Mucosa of stomach (tissue), 1 donor: ENCODE measurements around the gene NANOS3.
A peak's percentile ranks its signal among the peaks of the same experiment; 100 is the strongest.
"Not testable (repeated sequence)": the region's sequence is repeated elsewhere in the genome, so short reads cannot be mapped to it uniquely, and the experiment has no call there.

Source experiments
- H3K27me3 ChIP-seq: one replicate; pipeline ENCODE4 v1.7.0; 2013; ENCODE audit warnings: mild to moderate bottlenecking, low read length; ENCODE audit not compliant: control insufficient read depth, insufficient read depth
- H3K36me3 ChIP-seq: one replicate; pipeline ENCODE4 v1.7.0; 2013; ENCODE audit warnings: low read length; ENCODE audit not compliant: control insufficient read depth, insufficient read depth
- H3K4me1 ChIP-seq: one replicate; pipeline ENCODE4 v1.7.0; 2013; ENCODE audit warnings: mild to moderate bottlenecking, low read length; ENCODE audit not compliant: control insufficient read depth, insufficient read depth
- H3K4me3 ChIP-seq: one replicate; pipeline ENCODE4 v1.7.0; 2013; ENCODE audit warnings: low read length
- H3K9ac ChIP-seq: one replicate; pipeline ENCODE4 v1.7.0; 2013; ENCODE audit warnings: mild to moderate bottlenecking, low read length, moderate library complexity
- H3K9me3 ChIP-seq: one replicate; pipeline ENCODE4 v1.7.0; 2013; ENCODE audit warnings: mild to moderate bottlenecking, low read length, moderate library complexity; ENCODE audit not compliant: control insufficient read depth
- donor health status: Pancreatic carcinoma.

The NANOS3 gene

DNA sequence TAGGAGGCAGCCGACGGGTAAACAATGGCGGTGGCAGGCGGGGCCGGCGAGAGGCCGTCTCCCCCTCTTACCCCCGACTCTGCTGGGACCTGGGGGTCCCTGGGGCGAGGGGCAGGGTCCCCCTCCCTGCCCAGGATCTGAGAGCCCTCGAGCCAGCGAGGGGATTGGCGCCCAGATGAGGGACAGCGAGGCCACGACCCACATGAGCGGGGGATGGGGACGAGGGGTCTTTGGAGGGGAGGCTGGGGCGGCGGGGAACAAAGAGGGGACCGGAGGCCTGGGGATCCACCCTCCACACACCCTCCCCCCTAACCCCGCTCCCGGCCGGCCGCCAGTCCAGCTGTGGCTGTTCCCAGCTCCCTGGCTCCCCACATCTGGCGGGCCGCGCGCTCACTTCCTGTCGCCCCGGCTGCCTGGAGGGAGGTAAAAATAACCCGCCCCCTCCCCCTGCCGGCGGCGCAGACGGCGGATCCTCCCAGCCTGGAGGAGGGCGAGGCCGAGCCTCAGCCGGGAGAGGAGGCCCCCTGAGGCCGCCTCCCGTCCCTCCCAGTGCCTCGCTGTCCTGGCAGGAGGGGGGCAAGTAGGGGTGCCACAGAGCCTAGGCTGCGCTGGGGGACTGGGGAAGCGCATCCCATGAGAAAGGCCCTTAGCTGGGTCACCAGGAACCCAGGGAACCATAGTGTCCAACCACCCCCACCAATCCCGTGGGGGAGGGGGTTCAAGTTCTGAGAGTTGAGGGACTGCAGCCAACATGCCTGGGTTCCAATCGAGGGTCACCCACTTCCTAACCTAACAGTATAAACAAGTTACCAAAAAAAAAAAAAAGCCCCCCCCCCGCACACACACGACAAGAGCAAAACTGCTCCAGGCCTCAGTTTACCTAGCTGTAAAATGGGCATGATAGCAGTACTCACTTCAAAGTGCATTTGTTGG is 29.3 kb upstream of the NANOS3 start:
- Histone ChIP-seq H3K27me3 (no peaks in the 10 kb centered on the region), H3K9ac (peak overlapping the region; percentile 98), H3K4me1 (peaks cover 82% of the 10 kb centered on the region), H3K9me3 (no peaks in the 10 kb centered on the region), H3K4me3 (peak overlapping the region; percentile 40), H3K36me3 (no peaks in the 10 kb centered on the region)

DNA sequence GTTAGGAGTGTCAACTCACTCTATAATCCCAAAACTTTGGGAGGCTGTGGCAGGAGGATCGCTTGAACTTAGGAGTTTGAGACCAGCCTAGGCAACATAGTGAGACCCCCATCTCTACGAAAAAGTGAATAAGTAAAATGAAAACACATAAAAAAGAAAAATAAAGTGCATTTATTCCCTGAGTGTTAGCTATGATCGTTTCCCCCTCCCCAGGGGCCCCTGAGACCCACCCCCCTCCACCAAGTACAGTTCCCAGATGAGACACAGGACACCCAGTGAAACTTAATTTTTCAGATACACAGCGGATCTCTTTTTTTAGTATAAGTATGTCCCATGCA is 28.6 kb upstream of the NANOS3 start:
- no peaks in the 10 kb centered on the region for H3K36me3 ChIP-seq
- H3K27me3 ChIP-seq: no peaks in the 10 kb centered on the region
- no peaks in the 10 kb centered on the region for H3K9me3 ChIP-seq
- H3K9ac ChIP-seq: peak overlapping the region; percentile 98
- peaks cover 78% of the 10 kb centered on the region for H3K4me1 ChIP-seq
- H3K4me3 ChIP-seq: no peak overlapping the region

DNA sequence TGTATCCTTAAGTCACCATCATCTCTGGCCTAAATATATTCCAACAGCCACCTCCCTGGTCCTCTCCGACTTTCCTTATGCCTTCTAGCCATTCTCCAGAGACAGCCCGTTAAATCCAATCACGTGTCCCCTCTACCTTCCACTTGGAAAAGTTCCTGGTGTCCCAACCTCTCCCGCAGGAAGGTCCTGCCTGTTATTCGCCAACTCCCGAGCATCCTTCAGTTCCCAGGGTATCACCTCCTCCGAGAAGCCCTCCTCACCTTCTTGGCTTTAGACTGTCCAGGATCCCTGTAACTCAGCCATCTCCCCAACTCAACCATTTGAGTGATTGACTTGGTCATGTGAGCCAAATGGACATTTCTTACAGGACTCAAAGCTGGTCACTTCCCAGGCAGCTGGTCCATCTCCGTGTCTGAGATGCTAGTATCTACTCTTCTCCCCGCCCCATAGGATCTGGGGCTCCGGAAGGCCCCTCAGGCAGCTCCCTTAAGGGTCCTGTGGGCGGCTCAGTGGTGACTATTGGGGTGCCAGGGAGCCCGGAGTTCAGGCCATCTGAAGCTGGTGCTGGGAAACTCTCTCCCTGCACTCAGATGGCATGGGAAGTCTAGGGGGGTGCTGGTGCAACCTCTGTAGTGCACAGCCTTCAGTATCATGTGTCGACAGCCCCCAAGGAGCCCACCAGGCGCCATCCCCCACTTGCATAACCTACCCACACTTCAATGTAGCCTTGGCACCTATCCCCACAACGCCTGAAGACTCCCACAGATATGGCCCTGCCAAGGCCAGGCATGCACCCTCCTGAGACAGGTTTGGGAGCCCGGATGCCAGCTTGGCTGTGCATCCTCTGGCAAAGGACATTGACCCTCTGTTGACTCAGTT is 27.9 kb upstream of the NANOS3 start:
- no peaks in the 10 kb centered on the region for H3K36me3 ChIP-seq
- H3K4me1 ChIP-seq: peaks cover 71% of the 10 kb centered on the region
- H3K4me3 ChIP-seq: no peak overlapping the region
- H3K9ac ChIP-seq: peak overlapping the region; percentile 20
- no peaks in the 10 kb centered on the region for H3K9me3 ChIP-seq
- no peaks in the 10 kb centered on the region for H3K27me3 ChIP-seq

DNA sequence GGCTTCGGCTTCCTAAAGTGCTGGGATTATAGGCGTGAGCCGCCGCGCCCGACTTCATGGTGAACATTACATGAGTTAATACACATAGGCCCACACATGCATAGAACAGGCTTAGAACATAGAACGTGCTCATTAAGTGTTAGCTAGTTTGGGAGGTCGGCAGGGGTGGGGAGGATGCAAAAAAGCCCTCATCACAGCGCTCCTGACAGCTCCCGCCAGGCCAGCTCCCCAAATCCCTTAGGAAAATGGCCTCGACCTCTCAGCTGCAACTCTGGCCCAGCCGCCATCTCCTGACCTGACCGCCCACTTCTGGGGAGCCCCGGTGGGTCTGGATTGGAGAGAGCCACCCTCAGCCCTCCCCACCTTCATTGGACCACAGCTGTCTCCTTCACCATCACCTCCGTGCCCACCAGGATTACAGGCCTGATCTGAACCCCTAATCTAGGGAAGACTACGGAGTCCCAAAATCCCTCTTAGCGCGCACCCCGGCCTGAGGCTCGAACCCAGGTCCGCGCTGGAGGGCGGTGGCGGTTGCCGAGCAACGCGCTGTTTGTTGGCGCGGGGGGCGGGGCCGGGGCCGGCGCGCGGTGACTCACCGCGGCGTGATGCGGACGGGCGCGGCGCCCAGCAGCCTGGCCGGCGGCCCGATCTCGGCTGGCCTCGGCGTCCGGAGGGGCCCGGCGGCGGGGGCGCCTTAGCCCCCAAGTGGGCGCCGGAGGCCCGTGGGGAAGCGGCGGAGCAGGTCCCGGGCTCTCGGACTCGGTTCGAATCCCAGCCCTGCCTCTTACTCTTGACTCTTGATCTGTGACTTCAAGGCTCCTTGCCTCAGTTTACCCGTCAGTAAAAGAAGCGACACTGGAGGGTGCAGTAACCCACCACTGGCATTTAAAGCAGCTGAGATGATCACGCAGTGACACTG is 26.7 kb upstream of the NANOS3 start:
- Histone ChIP-seq H3K4me1 (peaks cover 62% of the 10 kb centered on the region), H3K27me3 (no peaks in the 10 kb centered on the region), H3K36me3 (no peaks in the 10 kb centered on the region), H3K4me3 (peak overlapping the region; percentile 46), H3K9ac (peak overlapping the region; percentile 89), H3K9me3 (no peaks in the 10 kb centered on the region)

DNA sequence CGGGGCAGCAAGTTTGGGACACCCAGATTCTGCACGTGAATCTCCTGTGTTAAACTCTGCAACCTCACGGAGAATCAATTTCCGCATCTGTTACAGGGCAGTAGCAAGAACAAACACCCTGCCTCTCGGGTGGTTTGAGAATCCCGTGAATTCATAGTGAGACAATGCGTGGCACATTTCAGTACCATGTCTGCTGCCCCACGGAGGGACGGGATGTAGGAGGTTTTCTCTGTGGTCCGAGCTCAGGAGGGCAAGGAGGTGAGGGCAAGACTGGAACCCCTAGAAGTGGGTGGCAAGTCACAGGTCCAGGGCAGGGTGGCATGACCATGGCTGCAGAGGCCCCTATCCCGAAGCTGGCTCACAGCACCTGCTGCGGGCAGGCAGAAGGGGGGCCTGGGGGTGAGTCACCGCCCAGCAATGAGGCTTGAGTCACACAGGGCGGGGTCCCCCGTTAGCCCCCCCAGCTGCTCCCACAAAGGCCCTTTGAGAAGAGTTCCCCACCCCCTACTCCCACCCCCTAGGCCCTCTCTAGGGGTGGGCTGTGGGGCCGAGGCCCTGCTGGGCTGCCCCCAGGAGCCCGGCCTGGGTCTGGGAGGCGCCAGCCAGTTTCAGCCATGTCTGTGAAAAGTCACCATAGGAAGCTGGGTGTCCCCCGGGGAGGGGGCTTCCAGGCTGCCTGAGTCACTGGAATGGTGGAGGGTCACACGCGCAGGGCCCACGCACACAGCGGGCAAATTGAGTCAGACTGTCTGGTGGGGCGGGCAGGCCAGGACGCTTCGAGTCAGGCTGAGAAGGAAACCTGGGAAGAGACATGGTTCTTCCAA is 25.8 kb upstream of the NANOS3 start:
- peaks cover 65% of the 10 kb centered on the region for H3K4me1 ChIP-seq
- peak overlapping the region; percentile 89 for H3K9ac ChIP-seq
- H3K9me3 ChIP-seq: no peaks in the 10 kb centered on the region
- H3K36me3 ChIP-seq: no peaks in the 10 kb centered on the region
- peak overlapping the region; percentile 46 for H3K4me3 ChIP-seq
- H3K27me3 ChIP-seq: no peaks in the 10 kb centered on the region

DNA sequence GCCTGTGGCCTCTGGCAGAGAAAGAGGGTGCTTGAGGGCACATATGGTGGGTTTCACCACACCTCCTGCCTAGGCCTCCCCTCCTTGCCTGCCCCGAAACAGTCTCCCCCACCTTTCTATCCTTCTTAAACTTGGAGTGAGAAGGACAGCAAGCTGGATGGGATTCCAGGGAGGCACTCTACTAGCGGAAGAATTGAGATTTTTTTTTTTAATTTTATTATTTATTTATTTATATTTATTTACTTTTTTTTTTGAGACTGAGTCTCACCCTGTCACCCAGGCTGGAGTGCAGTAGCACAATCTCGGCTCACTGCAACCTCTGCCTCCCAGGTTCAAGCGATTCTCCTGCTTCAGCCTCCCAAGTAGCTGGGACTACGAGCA is 25.2 kb upstream of the NANOS3 start:
- not testable (repeated sequence) for H3K27me3 ChIP-seq, H3K36me3 ChIP-seq, H3K4me3 ChIP-seq, H3K9me3 ChIP-seq
- Histone ChIP-seq H3K9ac (peak overlapping the region; percentile 89), H3K4me1 (peaks cover 59% of the 10 kb centered on the region)

DNA sequence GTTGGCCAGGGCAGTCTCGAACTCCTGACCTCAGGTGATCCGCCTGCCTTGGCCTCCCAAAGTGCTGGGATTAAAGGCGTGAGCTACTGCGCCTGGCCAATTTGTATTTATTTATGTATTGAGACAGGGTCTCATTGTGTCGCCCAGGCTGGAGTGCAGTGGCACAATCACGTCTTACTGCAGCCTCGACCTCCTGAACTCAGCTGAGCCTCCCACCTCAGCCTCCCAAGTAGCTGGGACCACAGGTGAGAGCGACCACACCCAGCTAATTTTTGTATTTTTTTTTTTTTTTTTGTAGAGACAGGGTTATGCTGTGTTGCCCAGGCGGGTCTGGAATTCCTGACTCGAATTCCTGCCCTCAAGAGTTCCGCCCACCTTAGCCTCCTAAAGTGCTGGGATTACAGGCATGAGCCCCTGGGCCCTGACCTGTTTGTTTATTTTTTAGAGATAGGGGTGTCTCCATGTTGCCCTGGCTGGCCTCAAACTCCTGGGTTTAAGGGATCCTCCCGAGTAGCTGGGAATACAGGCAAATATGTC is 24.7 kb upstream of the NANOS3 start:
- peaks cover 53% of the 10 kb centered on the region for H3K4me1 ChIP-seq
- H3K4me3 ChIP-seq, H3K9me3 ChIP-seq, H3K27me3 ChIP-seq, H3K9ac ChIP-seq, H3K36me3 ChIP-seq: not testable (repeated sequence)

DNA sequence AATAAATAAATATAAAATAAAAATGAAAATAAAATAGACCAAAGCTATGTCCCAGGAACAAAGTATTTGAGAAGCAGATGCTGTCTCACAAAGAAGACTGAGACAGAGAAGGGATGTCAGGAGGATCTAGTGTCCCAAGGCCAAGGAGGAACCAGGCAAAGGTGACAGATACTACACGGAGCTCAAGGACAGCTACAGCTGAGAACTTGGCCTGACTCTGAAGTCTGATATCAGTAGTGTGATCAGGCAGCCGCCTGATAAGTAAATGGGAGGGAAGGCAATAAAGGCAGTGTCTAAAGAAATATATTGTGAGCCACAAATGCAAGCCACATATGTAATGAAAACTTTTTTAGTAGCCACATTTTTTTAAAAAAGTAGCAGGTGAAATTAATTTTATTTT is 20.4 kb upstream of the NANOS3 start:
- Histone ChIP-seq H3K36me3 (no peaks in the 10 kb centered on the region), H3K4me1 (peaks cover 28% of the 10 kb centered on the region), H3K4me3 (no peak overlapping the region), H3K27me3 (no peaks in the 10 kb centered on the region), H3K9ac (no peak overlapping the region), H3K9me3 (no peaks in the 10 kb centered on the region)

DNA sequence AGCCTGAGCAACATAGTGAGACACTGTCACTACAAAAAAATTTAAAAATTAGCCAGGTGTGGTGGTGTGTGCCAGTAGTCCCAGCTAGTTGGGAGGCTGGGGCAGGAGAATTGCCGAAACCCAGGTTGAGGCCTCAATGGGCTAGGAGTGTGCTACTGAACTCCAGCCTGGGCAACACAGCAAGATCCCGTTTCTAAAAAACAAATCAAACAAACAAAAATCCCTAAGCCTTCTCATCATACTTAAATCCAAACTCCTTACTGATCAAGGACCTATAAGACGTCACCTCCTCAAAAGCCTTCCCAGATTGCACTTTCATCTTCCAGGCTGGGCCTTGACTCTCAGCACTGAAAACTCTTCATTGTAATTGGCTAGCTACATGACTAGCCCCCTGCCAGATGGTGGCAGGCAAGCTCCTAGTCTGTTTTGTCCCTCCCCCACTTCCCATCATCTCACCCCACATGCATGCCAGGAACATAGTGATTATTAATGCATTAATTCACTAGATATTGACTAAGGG is 17.5 kb upstream of the NANOS3 start:
- H3K27me3 ChIP-seq: peaks cover 8% of the 10 kb centered on the region
- H3K36me3 ChIP-seq: no peaks in the 10 kb centered on the region
- no peak overlapping the region for H3K9ac ChIP-seq
- H3K4me3 ChIP-seq: no peak overlapping the region
- peaks cover 25% of the 10 kb centered on the region for H3K4me1 ChIP-seq
- H3K9me3 ChIP-seq: no peaks in the 10 kb centered on the region

DNA sequence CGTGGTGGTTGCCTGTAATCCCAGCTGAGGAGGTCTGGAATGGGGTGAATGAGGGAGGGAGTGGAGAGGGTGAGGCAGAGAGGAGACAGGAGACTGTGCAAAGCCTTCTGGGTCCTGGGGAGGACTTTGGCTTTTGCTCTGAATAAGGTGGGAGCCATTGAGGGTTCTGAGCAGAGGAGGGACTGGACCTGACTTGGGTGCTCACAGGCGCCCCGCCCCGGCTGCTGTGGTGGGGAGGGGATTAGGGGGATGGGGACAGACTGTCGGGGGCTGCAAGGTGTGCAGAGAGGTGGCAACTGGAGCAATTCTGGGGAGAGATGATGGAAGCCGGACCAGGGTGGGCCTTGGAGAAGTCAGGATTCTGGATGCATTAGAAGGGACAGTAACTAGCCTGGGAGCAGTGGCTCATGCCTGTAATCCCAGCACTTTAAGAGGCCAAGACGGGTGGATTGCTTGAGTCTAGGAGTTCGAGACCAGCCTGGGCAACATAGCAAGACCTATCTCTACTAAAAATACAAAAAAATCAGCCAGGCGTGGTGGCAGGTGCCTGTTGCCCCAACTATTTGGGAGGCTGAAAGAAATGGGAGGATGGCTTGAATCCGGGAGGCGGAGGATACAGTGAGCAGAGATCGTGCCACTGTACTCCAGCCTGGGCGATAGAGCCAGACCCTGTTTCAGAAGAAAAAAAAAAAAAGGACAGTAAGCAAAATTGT is 16.1 kb upstream of the NANOS3 start:
- Histone ChIP-seq H3K4me3 (no peak overlapping the region), H3K4me1 (peaks cover 20% of the 10 kb centered on the region), H3K9me3 (no peaks in the 10 kb centered on the region), H3K9ac (no peak overlapping the region), H3K27me3 (peaks cover 15% of the 10 kb centered on the region), H3K36me3 (no peaks in the 10 kb centered on the region)
